ENCODE measurements around the gene NALCN. TPM values are rescaled to one million over a fixed set of nuclear protein-coding genes. Genes with fewer than 3 reads are reported as not detected.
A peak's percentile ranks its signal among the peaks of the same experiment; 100 is the strongest.

NALCN gene
- total RNA-seq, 2 donors from 2014 or later: 0.11 TPM; not detected in 1

DNA sequence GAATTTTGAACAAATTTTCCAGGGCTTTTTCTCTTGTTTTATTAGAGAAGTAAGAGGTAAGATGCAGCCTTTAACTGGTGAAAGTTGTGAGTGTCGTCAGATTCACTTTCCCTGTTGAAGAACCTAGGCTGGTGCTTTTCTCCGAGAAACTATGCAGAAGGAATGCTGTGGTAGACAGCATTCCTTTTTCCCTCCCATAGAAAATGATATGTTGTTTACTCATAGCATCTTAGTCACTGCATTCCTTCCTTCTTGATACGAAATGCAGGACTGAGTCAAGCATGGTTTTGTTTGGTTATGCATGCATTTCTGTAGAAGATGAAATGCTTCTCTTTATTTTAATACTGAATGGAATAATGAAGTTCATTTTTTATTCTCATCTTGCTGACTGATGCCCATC is 39.6 kb upstream of the NALCN start:
- H3K27ac ChIP-seq (ENCODE audit: low read depth, low read length): no peak overlapping the region
- H3K27me3 Mint-ChIP-seq (ENCODE audit: insufficient read depth): peaks cover 10% of the 10 kb centered on the region
- H3K36me3 ChIP-seq (ENCODE audit: control insufficient read depth, insufficient read depth, low read length): no peaks in the 10 kb centered on the region
- H3K27ac Mint-ChIP-seq: no peak overlapping the region
- no peaks in the 10 kb centered on the region for H3K4me1 Mint-ChIP-seq
- no peaks in the 10 kb centered on the region for H3K4me1 ChIP-seq (ENCODE audit: control insufficient read depth, insufficient read depth, low read length)
- 56% methylated on average over 2 of the region's 3 CpGs; no CpG with 5 or more reads in 1 of the 2 experiments for WGBS, 2 experiments (ENCODE audit: insufficient coverage in 1 of 2, insufficient read length in 1 of 2)
- H3K27me3 ChIP-seq (ENCODE audit: control insufficient read depth, insufficient read depth, low read length, poor library complexity, severe bottlenecking): no peaks in the 10 kb centered on the region
- no peak overlapping the region for H3K4me3 ChIP-seq (ENCODE audit: low read length)
- TF ChIP-seq, protein P1, sequence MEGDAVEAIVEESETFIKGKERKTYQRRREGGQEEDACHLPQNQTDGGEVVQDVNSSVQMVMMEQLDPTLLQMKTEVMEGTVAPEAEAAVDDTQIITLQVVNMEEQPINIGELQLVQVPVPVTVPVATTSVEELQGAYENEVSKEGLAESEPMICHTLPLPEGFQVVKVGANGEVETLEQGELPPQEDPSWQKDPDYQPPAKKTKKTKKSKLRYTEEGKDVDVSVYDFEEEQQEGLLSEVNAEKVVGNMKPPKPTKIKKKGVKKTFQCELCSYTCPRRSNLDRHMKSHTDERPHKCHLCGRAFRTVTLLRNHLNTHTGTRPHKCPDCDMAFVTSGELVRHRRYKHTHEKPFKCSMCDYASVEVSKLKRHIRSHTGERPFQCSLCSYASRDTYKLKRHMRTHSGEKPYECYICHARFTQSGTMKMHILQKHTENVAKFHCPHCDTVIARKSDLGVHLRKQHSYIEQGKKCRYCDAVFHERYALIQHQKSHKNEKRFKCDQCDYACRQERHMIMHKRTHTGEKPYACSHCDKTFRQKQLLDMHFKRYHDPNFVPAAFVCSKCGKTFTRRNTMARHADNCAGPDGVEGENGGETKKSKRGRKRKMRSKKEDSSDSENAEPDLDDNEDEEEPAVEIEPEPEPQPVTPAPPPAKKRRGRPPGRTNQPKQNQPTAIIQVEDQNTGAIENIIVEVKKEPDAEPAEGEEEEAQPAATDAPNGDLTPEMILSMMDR (conservative IDR thresholded peaks at IDR 0.05): no peak
- no peaks in the 10 kb centered on the region for H3K9me3 ChIP-seq (ENCODE audit: control insufficient read depth, low read length)
- H3K4me3 Mint-ChIP-seq: no peak overlapping the region
- H3K9ac ChIP-seq (ENCODE audit: extremely low read depth, low read length, poor library complexity, severe bottlenecking): no peak overlapping the region
- DNase-seq: no peak
- H3K9me3 Mint-ChIP-seq: no peaks in the 10 kb centered on the region
- H3K36me3 Mint-ChIP-seq (ENCODE audit: low read depth): no peaks in the 10 kb centered on the region

DNA sequence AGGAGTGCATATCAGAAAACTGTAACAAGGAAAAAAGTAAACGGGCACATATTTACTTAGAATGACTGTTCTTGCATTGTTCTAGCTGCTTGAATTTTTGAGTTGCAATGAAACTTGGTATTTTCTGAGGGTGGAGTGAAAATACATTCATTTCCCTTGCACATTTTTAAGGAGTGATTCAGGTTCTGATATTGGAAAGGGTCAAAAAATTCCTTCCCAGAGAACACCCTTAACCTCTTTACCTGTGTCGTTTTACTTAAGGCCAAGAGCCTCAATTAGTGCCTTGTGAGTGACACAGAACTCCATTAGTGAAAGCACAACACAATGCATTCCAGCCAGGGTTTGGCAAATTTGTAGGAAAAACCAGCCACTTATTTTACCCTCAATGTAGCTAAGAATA is 38.5 kb upstream of the NALCN start:
- no peaks in the 10 kb centered on the region for H3K36me3 ChIP-seq (ENCODE audit: control insufficient read depth, insufficient read depth, low read length)
- peaks cover 10% of the 10 kb centered on the region for H3K27me3 Mint-ChIP-seq (ENCODE audit: insufficient read depth)
- H3K9me3 Mint-ChIP-seq: no peaks in the 10 kb centered on the region
- H3K27ac Mint-ChIP-seq: no peak overlapping the region
- no peaks in the 10 kb centered on the region for H3K36me3 Mint-ChIP-seq (ENCODE audit: low read depth)
- H3K9me3 ChIP-seq (ENCODE audit: control insufficient read depth, low read length): no peaks in the 10 kb centered on the region
- no peak for DNase-seq
- no peak overlapping the region for H3K4me3 Mint-ChIP-seq
- H3K27me3 ChIP-seq (ENCODE audit: control insufficient read depth, insufficient read depth, low read length, poor library complexity, severe bottlenecking): no peaks in the 10 kb centered on the region
- no peak overlapping the region for H3K9ac ChIP-seq (ENCODE audit: extremely low read depth, low read length, poor library complexity, severe bottlenecking)
- no peaks in the 10 kb centered on the region for H3K4me1 ChIP-seq (ENCODE audit: control insufficient read depth, insufficient read depth, low read length)
- H3K27ac ChIP-seq (ENCODE audit: low read depth, low read length): no peak overlapping the region
- no peaks in the 10 kb centered on the region for H3K4me1 Mint-ChIP-seq
- TF ChIP-seq, protein P1 (conservative IDR thresholded peaks at IDR 0.05): no peak
- no peak overlapping the region for H3K4me3 ChIP-seq (ENCODE audit: low read length)
- 83 to 92% methylated on average over 2 of the region's 2 CpGs for WGBS, 2 experiments (ENCODE audit: insufficient coverage in 1 of 2, insufficient read length in 1 of 2)

DNA sequence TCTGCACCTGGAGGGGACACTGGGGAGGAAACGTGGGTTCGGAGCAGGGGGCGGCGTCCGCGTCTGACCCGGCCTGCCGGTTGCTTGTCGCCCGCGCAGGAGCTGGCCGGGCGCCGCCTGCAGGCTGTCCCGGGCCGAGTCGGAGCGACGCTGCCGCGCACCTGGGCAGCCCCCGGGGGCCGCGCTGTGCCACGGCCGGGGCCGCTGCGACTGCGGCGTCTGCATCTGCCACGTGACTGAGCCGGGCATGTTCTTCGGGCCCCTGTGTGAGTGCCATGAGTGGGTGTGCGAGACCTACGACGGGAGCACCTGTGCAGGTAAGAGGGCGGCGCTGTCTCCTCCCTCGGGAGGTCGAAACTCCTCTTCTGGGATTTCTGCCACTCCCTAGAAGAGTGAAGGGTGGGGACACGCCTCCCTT is 37.5 kb upstream of the NALCN start:
- H3K36me3 ChIP-seq (ENCODE audit: control insufficient read depth, insufficient read depth, low read length): no peaks in the 10 kb centered on the region
- H3K9ac ChIP-seq (ENCODE audit: extremely low read depth, low read length, poor library complexity, severe bottlenecking): no peak overlapping the region
- Mint-ChIP-seq H3K9me3 (no peaks in the 10 kb centered on the region), H3K4me3 (peak overlapping the region; percentile 41), H3K27me3 (ENCODE audit: insufficient read depth) (peaks cover 10% of the 10 kb centered on the region), H3K27ac (no peak overlapping the region), H3K36me3 (ENCODE audit: low read depth) (no peaks in the 10 kb centered on the region), H3K4me1 (no peaks in the 10 kb centered on the region)
- no peaks in the 10 kb centered on the region for H3K9me3 ChIP-seq (ENCODE audit: control insufficient read depth, low read length)
- H3K4me1 ChIP-seq (ENCODE audit: control insufficient read depth, insufficient read depth, low read length): no peaks in the 10 kb centered on the region
- H3K27me3 ChIP-seq (ENCODE audit: control insufficient read depth, insufficient read depth, low read length, poor library complexity, severe bottlenecking): no peaks in the 10 kb centered on the region
- no peak overlapping the region for H3K4me3 ChIP-seq (ENCODE audit: low read length)
- DNase-seq: peak; percentile 64
- no peak overlapping the region for H3K27ac ChIP-seq (ENCODE audit: low read depth, low read length)
- WGBS, 2 experiments (ENCODE audit: insufficient coverage in 1 of 2, insufficient read length in 1 of 2): 94 to 95% methylated on average over 20 to 41 of the region's 41 CpGs
- TF ChIP-seq, protein P1 (conservative IDR thresholded peaks at IDR 0.05): peak; percentile 72
